HG03558 (cell line): ENCODE data around the gene CCDC116.
"Not testable (repeated sequence)": the region's sequence is repeated elsewhere in the genome, so short reads cannot be mapped to it uniquely, and the experiment has no call there.

Experiments used
- ATAC-seq: cut with Tn5 transposase; IDR thresholded peaks from one replicate; pipeline ENCODE4 v1.9.1; 2021; ENCODE audit warnings: moderate number of reproducible peaks; ENCODE audit not compliant: unreplicated experiment; ENCODE audit errors: extremely low read depth

Gene CCDC116

GRCh38 chr22:21632237-21632895 is at the start of gene CCDC116:
Gene CCDC116, plus strand, starts transcription at chr22:21632760. Its CDS starts 422 bp downstream, at chr22:21633182.
- ATAC-seq: no peak

DNA sequence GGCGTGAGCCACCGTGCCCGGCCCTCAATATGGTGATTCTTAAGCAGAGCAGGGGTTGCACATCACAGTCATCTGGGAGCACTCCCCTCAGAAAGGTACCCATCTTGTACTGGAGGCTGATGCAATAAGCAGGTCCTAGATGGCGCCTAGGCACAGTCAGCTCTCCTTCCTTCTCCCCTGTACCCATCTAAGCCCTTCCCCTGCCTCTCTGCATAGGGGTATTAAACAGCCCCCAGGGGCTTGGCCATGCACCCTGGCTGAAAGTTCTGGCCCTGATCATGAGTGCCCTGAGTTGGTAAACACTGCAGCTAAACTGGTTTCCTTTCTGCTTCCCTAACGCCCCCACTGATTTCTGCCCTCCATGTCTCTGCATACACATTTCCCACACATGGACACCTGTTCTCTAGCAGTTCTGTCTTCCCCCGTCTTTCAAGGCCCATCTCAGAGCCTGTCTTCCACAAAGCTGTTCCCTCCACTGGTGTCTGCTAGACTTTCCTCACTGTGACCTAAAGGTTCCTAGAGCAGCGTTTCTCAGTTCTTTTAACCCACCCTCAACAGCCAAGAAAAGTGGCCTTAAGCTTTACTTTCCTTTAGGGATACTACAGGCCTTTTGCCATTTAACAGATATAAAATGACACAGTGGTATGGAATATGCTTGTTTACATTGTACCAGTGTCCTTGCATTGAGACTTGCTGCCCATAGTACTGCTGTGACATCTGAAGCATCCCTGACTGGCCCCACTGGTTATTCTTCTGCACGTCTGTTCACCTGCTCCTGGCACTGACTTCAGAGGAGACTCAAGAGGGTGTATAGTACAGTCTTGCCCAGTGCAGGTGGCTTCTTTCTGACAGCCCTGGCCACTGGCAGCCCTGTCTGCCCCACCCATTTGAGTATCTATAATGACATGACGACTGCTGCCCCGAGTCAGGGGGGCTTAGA is 49.5 kb upstream of the CCDC116 start:
- ATAC-seq: no peak

GRCh38 chr22:21585389-21585788 is 47.2 kb upstream of the CCDC116 start:
- no peak for ATAC-seq

DNA sequence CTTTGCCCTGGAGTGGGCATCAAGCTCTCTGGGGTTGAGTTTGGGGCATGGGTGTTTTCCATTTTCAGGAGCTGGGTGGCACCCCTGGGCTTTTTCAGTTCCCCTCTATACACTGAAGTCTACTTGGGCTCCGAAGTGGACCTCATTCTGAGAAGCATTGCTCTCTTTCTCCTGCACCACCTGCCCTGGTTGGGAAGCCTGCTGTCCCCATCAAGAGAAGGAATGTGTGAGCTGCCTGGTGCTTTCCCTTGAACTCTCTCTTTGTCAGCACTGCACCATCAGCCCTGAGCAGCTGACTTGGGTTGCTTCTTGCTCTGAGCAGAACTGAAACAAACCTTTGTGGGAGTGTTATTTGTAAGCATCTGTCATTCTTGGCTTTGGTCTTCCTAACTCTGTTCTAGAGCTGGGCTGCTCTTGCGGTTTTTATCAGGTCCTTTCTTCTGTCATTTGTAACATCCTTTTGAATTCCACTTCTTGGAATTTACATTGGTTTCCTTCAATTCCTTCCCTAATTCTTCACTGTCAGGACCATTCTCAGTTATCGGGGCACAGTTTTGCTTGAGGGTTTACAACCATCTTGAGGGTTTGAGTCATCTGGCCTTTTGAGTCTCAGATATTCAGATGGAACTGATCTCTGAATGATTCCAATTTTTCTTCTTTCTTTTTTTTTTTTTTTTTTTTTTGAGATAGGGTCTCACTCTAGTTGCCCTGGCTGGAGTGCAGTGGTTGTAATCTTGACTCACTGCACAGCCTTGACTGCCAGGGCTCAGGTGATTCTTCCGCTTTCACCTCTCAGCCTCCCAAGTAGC is 44.6 kb upstream of the CCDC116 start:
- ATAC-seq: peak; percentile 70

GRCh38 chr22:21589396-21589795 is 43.2 kb upstream of the CCDC116 start:
- no peak for ATAC-seq

DNA sequence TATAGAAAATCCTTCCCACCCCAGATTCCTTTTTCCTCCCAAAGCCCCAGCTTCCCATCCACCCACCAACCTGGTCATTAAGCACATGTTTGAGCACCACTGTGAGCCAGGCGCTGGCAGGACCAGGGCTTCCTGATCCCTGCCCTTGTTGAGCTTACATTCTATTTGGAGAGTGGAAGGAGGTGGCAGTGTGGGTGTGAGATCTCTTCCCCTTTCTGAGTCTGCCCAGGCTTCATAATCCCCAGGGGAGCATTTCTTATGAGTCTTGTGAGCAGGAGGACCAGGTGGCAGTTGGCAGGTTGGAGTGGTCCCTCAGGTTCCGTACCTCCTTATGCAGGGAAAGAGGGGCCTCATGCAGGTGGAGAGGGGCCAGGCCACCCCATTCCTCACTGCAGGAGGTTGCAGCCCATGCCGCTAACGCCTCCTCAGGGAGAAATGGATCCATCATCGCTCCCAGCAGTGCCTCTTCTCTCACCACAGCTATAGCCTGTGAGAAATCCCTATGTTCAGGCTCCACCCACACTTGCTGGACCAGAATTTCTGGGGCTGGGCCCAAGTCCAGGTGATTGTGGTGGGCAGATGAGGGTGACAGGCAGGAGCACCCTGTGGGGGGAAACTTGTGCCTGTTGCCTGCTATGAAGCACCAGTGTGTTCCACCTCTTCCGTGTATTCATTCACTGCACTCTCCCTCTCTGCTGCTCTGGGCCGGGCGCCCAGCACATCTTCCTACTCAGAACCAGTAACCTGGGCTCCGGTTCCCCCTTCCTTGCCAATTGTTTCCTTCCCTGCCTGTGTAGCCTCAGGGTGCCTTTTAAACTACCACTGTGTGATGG is 41.5 kb upstream of the CCDC116 start:
- no peak for ATAC-seq

DNA sequence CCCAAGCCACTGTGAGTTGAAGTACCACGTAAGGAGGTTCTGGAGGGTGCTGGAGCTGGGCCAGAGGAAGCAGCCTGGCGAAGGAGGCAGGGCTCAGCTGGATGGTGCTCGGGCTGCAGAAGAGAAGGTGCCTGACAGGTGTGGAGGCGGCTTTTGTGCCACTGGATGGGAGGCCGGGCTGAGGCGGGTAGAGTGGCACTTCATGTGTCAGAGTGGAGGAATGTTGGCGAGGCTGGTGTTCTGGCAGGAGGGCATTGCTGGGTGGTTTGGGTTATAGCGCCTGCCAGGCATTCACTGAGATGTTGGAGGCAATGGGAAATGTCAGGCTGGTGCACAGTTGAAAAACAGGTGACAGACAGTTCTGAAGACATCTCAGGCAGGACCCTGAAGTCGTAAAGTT is 40.9 kb upstream of the CCDC116 start:
- no peak for ATAC-seq

GRCh38 chr22:21592422-21592821 is 40.1 kb upstream of the CCDC116 start:
- ATAC-seq: no peak

- ATAC-seq: no peak
Measured at GRCh38 chr22:21593406-21594232, 38.9 kb upstream of the CCDC116 start.

GRCh38 chr22:21594865-21595452 is 37.6 kb upstream of the CCDC116 start:
- no peak for ATAC-seq

DNA sequence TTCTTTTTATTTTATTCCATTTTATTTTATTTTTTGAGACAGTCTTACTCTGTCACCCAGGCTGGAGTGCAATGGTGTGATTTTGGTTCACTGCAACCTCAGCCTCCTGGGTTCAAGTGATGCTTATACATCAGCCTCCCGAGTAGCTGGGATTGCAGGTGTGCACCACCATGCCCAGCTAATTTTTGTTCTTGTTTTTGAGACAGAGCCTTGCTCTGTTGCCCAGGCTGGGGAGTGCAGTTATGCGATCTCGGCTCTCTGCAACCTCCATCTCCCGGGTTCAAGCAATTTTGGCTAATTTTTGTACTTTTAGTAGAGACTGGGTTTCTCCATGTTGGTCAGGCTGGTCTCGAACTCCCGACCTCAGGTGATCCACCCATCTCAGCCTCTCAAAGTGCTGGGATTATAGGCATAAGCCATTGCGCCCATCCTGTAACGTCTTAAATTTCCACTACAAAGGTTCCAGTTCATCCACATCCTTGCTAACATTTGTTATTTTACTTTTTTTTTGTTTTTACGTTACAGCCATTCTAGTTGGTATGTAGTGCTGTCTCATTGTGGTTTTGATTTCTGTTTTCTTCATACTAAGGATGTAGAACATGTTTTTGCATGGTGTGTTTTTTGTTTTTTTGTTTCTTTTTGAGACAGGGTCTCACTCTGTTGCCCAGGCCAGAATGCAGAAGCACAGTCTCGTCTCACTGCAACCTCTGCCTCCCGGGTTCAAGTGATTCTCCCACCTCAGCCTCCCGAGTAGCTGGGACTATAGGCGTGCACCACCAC is 36.0 kb upstream of the CCDC116 start:
- ATAC-seq: not testable (repeated sequence)

DNA sequence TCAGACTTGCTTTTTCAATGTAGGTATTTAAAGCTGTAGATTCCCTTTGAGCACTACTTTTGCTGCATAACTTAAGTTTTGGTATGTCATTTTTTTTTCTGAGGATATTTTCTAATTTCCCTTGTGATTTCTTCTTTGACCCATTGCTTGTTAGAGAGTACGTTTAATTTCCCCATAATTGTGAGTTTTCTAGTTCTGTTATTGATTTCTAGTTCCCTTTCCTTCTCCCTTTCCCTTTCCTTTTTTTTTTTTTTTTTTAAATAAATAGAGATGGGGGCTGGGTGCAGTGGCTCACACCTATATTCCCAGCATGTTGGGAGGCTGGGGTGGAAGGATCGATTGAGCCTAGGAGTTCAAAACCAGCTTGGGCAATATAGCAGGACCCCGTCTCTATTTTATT is 34.3 kb upstream of the CCDC116 start:
- no peak for ATAC-seq

DNA sequence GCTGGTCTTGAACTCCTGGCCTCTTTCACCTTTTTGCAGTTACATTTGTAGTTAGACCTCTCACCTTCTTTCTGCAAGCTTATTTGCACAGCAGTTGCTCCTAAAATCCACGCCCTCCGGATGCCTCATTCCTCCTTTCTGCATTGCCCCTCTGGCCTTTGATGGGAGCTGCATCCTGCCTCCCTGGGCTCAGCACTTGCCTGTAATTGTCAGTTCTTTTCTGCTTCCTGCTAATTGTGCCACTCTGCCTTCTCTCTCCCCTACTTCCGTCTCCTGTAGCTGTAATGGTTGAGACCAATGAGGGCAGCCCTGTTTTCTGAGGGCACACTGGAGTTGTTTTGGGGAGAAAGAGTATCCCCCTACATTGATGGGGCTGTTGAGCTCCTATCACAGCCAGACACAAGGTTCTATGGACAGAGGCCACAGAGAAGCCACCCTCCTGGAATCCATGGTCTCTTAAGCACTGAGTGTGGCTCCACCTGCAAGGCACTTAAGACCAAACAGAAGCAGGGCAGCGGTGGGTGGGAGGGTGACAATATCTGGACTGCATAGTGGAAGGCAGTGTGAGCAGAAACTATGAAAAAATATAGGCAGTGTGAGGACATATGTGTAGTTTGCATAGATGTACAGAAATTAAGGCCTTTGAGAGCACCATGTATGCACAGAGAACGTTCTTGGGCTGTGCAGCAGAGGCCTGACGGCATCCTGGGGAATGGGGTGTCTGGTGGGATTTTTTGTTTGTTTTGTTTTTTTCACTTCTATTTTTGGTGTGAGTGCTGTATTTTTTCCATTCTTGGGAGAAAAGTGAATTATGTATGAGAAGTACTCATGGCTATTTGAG is 33.3 kb upstream of the CCDC116 start:
- ATAC-seq: no peak

DNA sequence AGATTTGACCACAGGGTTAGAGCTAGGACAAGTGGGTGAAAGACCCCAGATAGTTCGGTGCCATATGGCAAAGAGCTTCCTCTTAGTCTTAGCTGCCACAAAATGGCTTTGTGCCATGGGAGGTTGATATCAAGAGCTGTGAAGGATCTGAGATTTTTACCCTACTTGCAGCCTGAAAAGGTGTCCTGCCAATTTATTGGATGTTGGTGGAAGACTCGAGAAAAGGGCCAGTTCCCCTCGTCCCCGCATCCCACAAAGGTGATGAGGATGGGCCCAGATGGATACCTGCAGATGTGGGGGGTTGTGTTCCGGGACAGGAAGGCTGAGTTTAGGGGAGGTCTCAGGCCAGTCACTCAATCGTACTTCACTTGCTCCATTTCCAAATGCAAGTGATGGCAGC is 30.0 kb upstream of the CCDC116 start:
- no peak for ATAC-seq

GRCh38 chr22:21603973-21604372 is 28.6 kb upstream of the CCDC116 start:
- ATAC-seq: no peak

DNA sequence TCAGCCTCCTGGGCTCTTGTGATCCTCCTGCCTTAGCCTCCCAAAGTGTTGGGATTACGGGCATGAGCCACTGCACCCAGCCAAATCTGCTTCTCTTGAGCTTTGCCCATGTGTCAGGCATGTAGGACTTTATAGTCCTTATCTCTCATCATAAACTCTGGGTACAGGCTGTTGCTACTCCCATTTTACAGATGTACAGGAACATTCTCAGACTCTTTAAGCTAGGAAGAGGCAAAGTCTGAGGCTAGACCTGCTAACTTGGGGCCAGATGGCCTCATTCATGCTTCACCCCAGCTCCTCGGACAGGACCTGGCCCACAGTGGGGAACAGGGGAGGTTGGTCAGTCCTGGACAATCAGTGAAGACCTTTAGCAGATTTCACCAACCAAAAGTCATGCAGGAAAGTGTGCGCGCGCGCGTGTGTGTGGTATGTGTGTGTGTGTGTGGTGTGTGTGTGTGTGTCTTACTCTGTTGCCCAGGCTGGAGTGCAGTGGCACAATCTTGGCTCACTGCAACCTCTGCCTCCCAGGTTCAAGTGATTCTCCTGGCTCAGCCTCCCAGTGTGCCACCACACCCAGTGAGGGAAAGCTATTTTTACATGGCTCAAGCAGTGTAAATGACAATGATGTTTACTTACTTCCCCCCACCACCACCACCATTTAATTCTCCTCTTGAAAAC is 26.5 kb upstream of the CCDC116 start:
- no peak for ATAC-seq
